HCT116 (cell line): ENCODE results near the gene NID2. TPM values are rescaled to one million over a fixed set of nuclear protein-coding genes. Genes with fewer than 3 reads are reported as not detected.

Experiments used
- ATAC-seq: fragments of 200-7000 bp; cut with Tn5 transposase; 2 replicates; pipeline ENCODE4 v1.9.1; 2020; ENCODE audit warnings: mild to moderate bottlenecking, moderate library complexity
- BruUV-seq: library from RNA; stranded (reverse); fragments of 400-500 nt; replicated peaks from 2 replicates; lab custom pipeline; 2021; lab: Mats Ljungman, UMichigan
- CTCF ChIA-PET: fragments of 300-600 bp; sonication (Branson Sonifier 250); formaldehyde crosslinking; loops from one replicate; lab custom pipeline; 2021; ENCODE audit warnings: antibody characterized with exemption; lab: Charles Lee
- POLR2A ChIA-PET: fragments of 300-600, 350-600 bp; sonication (Branson Sonifier 250); formaldehyde crosslinking; loops from one replicate; lab custom pipeline; 2021; ENCODE audit warnings: antibody characterized with exemption; lab: Charles Lee
- RAD21 ChIA-PET, 2 experiments: fragments of 300-600 bp; sonication (Branson Sonifier 250); formaldehyde crosslinking; loops; one replicate each; lab custom pipeline; 2023; ENCODE audit warnings: low total read pairs in 2 of 2; ENCODE audit not compliant: uncharacterized antibody in 2 of 2, unreplicated experiment in 2 of 2, low non-redundant PET in 1 of 2; lab: Charles Lee
- DNase-seq: peaks from one replicate; pipeline ENCODE4 v3.0.0-alpha.2; 2010; ENCODE audit warnings: low read depth, low spot score
- H2AFZ ChIP-seq: fragments of 200-600 bp; shearing (Covaris generic), sonication (generic); 2 replicates; pipeline ENCODE4 v1.6.1; 2017; ENCODE audit warnings: low read depth, mixed run types, mixed read lengths, antibody characterized with exemption, low read length; ENCODE audit not compliant: poor library complexity, severe bottlenecking
- H3K27ac ChIP-seq: 2 replicates; pipeline ENCODE4 v1.5.1; 2012; ENCODE audit warnings: low read depth, low read length
- H3K27me3 ChIP-seq: fragments of 200-600 bp; sonication (generic); 2 replicates; pipeline ENCODE4 v1.6.1; 2016; ENCODE audit warnings: mixed run types, low read length, mixed read lengths; ENCODE audit not compliant: insufficient read depth
- H3K36me3 ChIP-seq, 2 experiments: fragments of 200-500 bp in 1 of 2; fragments of 200-600 bp in 1 of 2; sonication (Bioruptor generic) in 1 of 2; sonication (generic) in 1 of 2; 2 replicates each; pipeline versions ENCODE4 v1.5.1 to v1.6.1; 2014 to 2016; ENCODE audit warnings: low read length in 2 of 2, inconsistent platforms in 1 of 2, mixed read lengths in 1 of 2, mixed run types in 1 of 2; ENCODE audit not compliant: insufficient read depth in 2 of 2, control insufficient read depth in 1 of 2
- H3K4me1 ChIP-seq, 2 experiments: fragments of 200-600 bp in 1 of 2; sonication (generic) in 1 of 2; 2 replicates each; pipeline versions ENCODE4 v1.5.1 to v1.6.1; 2012 to 2017; ENCODE audit warnings: low read length in 2 of 2, inconsistent platforms in 1 of 2, mild to moderate bottlenecking in 1 of 2, mixed read lengths in 1 of 2, mixed run types in 1 of 2, moderate library complexity in 1 of 2; ENCODE audit not compliant: insufficient read depth in 2 of 2, control insufficient read depth in 1 of 2
- H3K4me2 ChIP-seq: fragments of 200-600 bp; sonication (generic); 2 replicates; pipeline ENCODE4 v1.6.1; 2017; ENCODE audit warnings: mixed run types, low read length, mixed read lengths
- H3K4me3 ChIP-seq, 2 experiments: fragments of 200-600 bp in 1 of 2; sonication (generic) in 1 of 2; replicated peaks in 1 of 2; 2 replicates each; pipeline ENCODE4 v1.5.1; 2011 to 2016; ENCODE audit warnings: low read length in 2 of 2, control low read depth in 1 of 2, low read depth in 1 of 2, mild to moderate bottlenecking in 1 of 2, mixed read lengths in 1 of 2, mixed run types in 1 of 2
- H3K79me2 ChIP-seq: fragments of 200-600 bp; sonication (generic); 2 replicates; pipeline ENCODE4 v1.6.1; 2017; ENCODE audit warnings: mild to moderate bottlenecking, mixed run types, low read length, moderate library complexity, mixed read lengths; ENCODE audit not compliant: insufficient read depth
- H3K9ac ChIP-seq: fragments of 200-600 bp; sonication (generic); 2 replicates; pipeline ENCODE4 v1.6.1; 2016; ENCODE audit warnings: low read length, mixed read lengths
- H3K9me2 ChIP-seq: fragments of 200-600 bp; sonication (generic), shearing (Covaris generic); 2 replicates; pipeline ENCODE4 v1.6.1; 2017; ENCODE audit warnings: mixed run types, mild to moderate bottlenecking, moderate library complexity; ENCODE audit not compliant: insufficient read depth
- H3K9me3 ChIP-seq, 2 experiments: fragments of 200-500 bp in 1 of 2; fragments of 200-600 bp in 1 of 2; sonication (Bioruptor generic) in 1 of 2; sonication (generic) in 1 of 2; 2 replicates each; pipeline ENCODE4 v1.6.1; 2014 to 2017; ENCODE audit warnings: low read length in 2 of 2, mixed read lengths in 2 of 2, inconsistent platforms in 1 of 2, low read depth in 1 of 2, mild to moderate bottlenecking in 1 of 2, mixed run types in 1 of 2, moderate library complexity in 1 of 2; ENCODE audit not compliant: control insufficient read depth in 1 of 2, insufficient read depth in 1 of 2
- H4K20me1 ChIP-seq: fragments of 200-600 bp; sonication (generic), shearing (Covaris generic); 2 replicates; pipeline ENCODE4 v1.6.1; 2017; ENCODE audit warnings: mixed run types, mild to moderate bottlenecking, moderate library complexity; ENCODE audit not compliant: insufficient read depth
- ELF1 ChIP-seq: IDR thresholded peaks from 2 replicates; pipeline ENCODE4 v1.6.1; 2012; ENCODE audit warnings: low read depth, borderline replicate concordance
- EZH2 ChIP-seq: fragments of 200-600 bp; sonication (generic); IDR thresholded peaks from 2 replicates; pipeline ENCODE4 v1.6.1; 2017; ENCODE audit warnings: antibody characterized with exemption, mixed run types
- FOSL1 ChIP-seq: IDR thresholded peaks from 2 replicates; pipeline ENCODE4 v1.6.1; 2012; ENCODE audit warnings: low read depth
- JUND ChIP-seq: IDR thresholded peaks from 2 replicates; pipeline ENCODE4 v1.6.1; 2012
- RAD21 ChIP-seq: IDR thresholded peaks from 2 replicates; pipeline ENCODE4 v1.6.1; 2012; ENCODE audit warnings: low read depth, mild to moderate bottlenecking
- SIN3A ChIP-seq: IDR thresholded peaks from 2 replicates; pipeline ENCODE4 v1.6.1; 2012; ENCODE audit warnings: low read depth
- SP1 ChIP-seq: IDR thresholded peaks from 2 replicates; pipeline ENCODE4 v1.6.1; 2012; ENCODE audit warnings: low read depth
- SRF ChIP-seq: IDR thresholded peaks from 2 replicates; pipeline ENCODE4 v1.6.1; 2012; ENCODE audit warnings: low read depth
- TCF7L2 ChIP-seq: IDR thresholded peaks from 2 replicates; pipeline ENCODE4 v1.7.0; 2011; ENCODE audit warnings: borderline replicate concordance, inconsistent platforms; ENCODE audit not compliant: insufficient read depth, insufficient read length; ENCODE audit errors: extremely low read depth
- YY1 ChIP-seq: IDR thresholded peaks from 2 replicates; pipeline ENCODE4 v1.6.1; 2011; ENCODE audit warnings: low read length, low read depth, moderate library complexity, mild to moderate bottlenecking; ENCODE audit not compliant: insufficient replicate concordance; ENCODE audit errors: extremely low read depth
- ZFX ChIP-seq: fragments of 450-650 bp; IDR thresholded peaks from 2 replicates; pipeline ENCODE4 v1.6.1; 2017
- intact Hi-C: fragments of 100-400 bp; cut with micrococcal nuclease; formaldehyde crosslinking; loops from 2 replicates; pipeline ENCODE4 v1.10.0; 2022
- total RNA-seq: library from RNA; stranded (reverse); gene quantifications from one replicate; pipeline ENCODE4 v1.2.1, GENCODE V29; 2021; ENCODE audit not compliant: unreplicated experiment
- TF ChIP-seq, protein P1 (sequence below): IDR thresholded peaks from 2 replicates; pipeline ENCODE4 v1.6.1; 2012; ENCODE audit warnings: low read depth

NID2 gene
- total RNA-seq, 1 experiment from 2014 or later: 0.84 TPM

DNA sequence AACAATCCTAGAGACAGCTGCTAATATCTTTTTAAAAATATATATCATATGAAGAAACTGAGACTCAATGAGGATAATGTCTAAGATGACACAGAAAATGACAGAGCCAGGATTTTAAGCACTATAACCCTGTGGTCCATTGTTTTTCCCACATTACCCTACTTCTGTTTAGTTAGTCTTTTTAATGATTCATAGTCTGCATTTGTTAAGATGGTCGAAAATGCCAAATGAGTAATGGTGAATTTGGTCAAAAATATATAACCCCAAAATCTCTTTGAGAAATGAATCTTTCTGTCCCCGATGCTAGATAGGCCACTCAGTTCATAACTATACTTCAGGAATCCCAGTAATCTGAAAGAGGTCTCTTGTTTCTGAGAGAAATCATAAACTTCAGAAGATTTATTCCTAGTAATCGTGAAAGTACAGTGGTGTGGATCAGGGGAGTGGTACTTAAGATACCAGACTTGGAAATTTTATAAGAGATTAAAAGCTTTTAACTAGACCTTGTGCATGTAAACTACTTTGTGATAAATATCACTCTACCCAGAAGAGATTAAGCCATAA lies 68.8 kb downstream of the NID2 start:
- H3K4me2 ChIP-seq: no peak overlapping the region
- peaks cover 48 to 65% of the 10 kb centered on the region in 2 experiments for H3K36me3 ChIP-seq
- ATAC-seq: no peak
- ChIA-PET CTCF (no interaction called here), RAD21 (no interaction called here), POLR2A (no interaction called here)
- H3K27me3 ChIP-seq: no peaks in the 10 kb centered on the region
- BruUV-seq: no TSS peak
- no peak overlapping the region for H3K9ac ChIP-seq
- DNase-seq: no peak
- no peak overlapping the region for H3K4me3 ChIP-seq
- H3K79me2 ChIP-seq: peaks cover 46% of the 10 kb centered on the region
- no peak overlapping the region for H2AFZ ChIP-seq
- no peaks in the 10 kb centered on the region for H3K9me3 ChIP-seq
- intact Hi-C loops: no loop called here
- TF ChIP-seq SIN3A (no peak), ZFX (no peak), FOSL1 (no peak), RAD21 (no peak), JUND (no peak), EZH2 (no peak), TCF7L2 (no peak), YY1 (no peak), SRF (no peak), ELF1 (no peak), SP1 (no peak)
- TF ChIP-seq, protein P1, sequence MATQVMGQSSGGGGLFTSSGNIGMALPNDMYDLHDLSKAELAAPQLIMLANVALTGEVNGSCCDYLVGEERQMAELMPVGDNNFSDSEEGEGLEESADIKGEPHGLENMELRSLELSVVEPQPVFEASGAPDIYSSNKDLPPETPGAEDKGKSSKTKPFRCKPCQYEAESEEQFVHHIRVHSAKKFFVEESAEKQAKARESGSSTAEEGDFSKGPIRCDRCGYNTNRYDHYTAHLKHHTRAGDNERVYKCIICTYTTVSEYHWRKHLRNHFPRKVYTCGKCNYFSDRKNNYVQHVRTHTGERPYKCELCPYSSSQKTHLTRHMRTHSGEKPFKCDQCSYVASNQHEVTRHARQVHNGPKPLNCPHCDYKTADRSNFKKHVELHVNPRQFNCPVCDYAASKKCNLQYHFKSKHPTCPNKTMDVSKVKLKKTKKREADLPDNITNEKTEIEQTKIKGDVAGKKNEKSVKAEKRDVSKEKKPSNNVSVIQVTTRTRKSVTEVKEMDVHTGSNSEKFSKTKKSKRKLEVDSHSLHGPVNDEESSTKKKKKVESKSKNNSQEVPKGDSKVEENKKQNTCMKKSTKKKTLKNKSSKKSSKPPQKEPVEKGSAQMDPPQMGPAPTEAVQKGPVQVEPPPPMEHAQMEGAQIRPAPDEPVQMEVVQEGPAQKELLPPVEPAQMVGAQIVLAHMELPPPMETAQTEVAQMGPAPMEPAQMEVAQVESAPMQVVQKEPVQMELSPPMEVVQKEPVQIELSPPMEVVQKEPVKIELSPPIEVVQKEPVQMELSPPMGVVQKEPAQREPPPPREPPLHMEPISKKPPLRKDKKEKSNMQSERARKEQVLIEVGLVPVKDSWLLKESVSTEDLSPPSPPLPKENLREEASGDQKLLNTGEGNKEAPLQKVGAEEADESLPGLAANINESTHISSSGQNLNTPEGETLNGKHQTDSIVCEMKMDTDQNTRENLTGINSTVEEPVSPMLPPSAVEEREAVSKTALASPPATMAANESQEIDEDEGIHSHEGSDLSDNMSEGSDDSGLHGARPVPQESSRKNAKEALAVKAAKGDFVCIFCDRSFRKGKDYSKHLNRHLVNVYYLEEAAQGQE: no peak
- H3K27ac ChIP-seq: no peak overlapping the region
- H4K20me1 ChIP-seq: 0 out of 2 replicates have a peak, but pooled peaks cover 9% of the 10 kb centered on the region
- no peaks in the 10 kb centered on the region for H3K4me1 ChIP-seq
- no peaks in the 10 kb centered on the region for H3K9me2 ChIP-seq
